ENCODE results near the gene HOXD3. TPM values are rescaled to one million over a fixed set of nuclear protein-coding genes. Genes with fewer than 3 reads are reported as not detected.

Gene HOXD3
- total RNA-seq, 1 donor from 2014 or later: not detected

DNA sequence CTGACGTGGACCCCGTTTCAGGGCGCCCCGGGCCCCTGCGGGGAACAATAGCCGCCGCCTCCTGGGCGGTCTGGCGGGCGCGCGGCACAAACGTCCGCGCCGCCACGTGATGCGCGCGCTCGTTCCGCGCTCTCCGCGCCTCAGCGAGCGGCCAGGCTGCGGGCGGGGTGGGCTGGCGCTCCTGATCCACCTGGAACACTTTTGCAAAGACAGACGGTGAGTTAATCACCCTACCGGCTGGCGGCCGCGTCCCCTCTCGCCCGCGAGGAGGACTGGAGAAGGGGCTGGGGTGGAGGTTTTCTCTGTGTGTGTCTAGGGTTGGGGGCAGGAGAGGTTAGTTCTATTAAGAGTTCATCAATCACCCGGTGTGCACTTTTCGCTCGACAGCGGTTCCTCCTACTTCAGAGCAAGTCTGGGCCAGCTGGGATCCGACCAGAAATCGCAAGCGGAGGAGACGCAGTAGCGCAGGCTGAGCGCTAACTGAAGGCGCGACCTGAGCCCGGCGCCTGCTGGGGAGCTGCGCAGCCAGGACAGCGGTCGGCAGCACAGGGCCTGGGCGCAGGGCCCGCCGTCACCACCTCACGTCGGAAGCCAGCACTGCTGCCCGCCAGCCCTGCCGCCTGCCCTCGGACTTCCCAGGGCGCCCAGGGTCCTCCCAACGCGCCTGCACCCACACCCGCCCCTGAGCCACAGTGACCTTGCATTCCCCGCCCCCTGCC, 21.1 kb downstream of the HOXD3 start:
- Mint-ChIP-seq H3K4me3 (ENCODE audit: low read depth) (peak overlapping the region; percentile 73), H3K27ac (no peak overlapping the region), H3K4me1 (ENCODE audit: low read depth) (peaks cover 8% of the 10 kb centered on the region), H3K36me3 (ENCODE audit: insufficient read depth) (no peaks in the 10 kb centered on the region), H3K27me3 (peaks cover 96% of the 10 kb centered on the region), H3K9me3 (ENCODE audit: low read depth) (no peaks in the 10 kb centered on the region)
- DNase-seq (ENCODE audit: low spot score, unreplicated experiment): no peak
- TF ChIP-seq, protein P1, sequence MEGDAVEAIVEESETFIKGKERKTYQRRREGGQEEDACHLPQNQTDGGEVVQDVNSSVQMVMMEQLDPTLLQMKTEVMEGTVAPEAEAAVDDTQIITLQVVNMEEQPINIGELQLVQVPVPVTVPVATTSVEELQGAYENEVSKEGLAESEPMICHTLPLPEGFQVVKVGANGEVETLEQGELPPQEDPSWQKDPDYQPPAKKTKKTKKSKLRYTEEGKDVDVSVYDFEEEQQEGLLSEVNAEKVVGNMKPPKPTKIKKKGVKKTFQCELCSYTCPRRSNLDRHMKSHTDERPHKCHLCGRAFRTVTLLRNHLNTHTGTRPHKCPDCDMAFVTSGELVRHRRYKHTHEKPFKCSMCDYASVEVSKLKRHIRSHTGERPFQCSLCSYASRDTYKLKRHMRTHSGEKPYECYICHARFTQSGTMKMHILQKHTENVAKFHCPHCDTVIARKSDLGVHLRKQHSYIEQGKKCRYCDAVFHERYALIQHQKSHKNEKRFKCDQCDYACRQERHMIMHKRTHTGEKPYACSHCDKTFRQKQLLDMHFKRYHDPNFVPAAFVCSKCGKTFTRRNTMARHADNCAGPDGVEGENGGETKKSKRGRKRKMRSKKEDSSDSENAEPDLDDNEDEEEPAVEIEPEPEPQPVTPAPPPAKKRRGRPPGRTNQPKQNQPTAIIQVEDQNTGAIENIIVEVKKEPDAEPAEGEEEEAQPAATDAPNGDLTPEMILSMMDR (IDR thresholded peaks at IDR 0.05; ENCODE audit: unreplicated experiment): no peak

DNA sequence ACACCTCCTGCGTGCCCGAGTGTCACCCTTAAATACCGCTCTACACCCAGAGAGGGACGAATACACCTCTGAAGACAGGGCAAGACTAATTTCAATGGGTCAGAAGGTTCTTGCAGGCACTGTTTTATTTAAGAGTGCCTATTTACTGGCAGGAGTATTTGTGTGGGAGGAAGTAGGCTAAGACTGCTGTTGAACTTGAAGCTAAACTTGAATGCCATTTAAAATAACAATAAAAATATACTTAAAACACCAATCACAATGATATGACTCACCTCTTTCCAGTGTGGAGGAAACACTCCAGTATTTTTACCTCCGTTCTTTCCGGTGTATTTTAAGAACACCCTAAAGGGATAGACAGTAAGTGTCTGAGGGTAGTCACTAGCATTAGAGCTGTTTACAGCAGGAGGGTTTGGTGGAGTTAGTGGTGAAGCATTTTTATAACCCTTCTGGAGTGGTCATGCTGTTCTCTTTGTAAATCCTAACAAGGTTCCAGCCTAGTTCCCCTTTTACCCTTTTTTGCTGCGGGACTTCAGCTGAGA, 21.7 kb downstream of the HOXD3 start:
- TF ChIP-seq, protein P1 (IDR thresholded peaks at IDR 0.05; ENCODE audit: unreplicated experiment): no peak
- Mint-ChIP-seq H3K36me3 (ENCODE audit: insufficient read depth) (no peaks in the 10 kb centered on the region), H3K4me3 (ENCODE audit: low read depth) (peak overlapping the region; percentile 7), H3K4me1 (ENCODE audit: low read depth) (peaks cover 8% of the 10 kb centered on the region), H3K27me3 (peaks cover 96% of the 10 kb centered on the region), H3K9me3 (ENCODE audit: low read depth) (no peaks in the 10 kb centered on the region), H3K27ac (no peak overlapping the region)
- DNase-seq (ENCODE audit: low spot score, unreplicated experiment): no peak

GRCh38 chr2:176181551-176181950, 24.4 kb downstream of the HOXD3 start:
- DNase-seq (ENCODE audit: low spot score, unreplicated experiment): no peak
- no peak overlapping the region for H3K4me3 Mint-ChIP-seq (ENCODE audit: low read depth)
- H3K9me3 Mint-ChIP-seq (ENCODE audit: low read depth): no peaks in the 10 kb centered on the region
- H3K27ac Mint-ChIP-seq: no peak overlapping the region
- TF ChIP-seq, protein P1 (IDR thresholded peaks at IDR 0.05; ENCODE audit: unreplicated experiment): no peak
- H3K4me1 Mint-ChIP-seq (ENCODE audit: low read depth): peaks cover 2% of the 10 kb centered on the region
- no peaks in the 10 kb centered on the region for H3K36me3 Mint-ChIP-seq (ENCODE audit: insufficient read depth)
- H3K27me3 Mint-ChIP-seq: peaks cover 92% of the 10 kb centered on the region

DNA sequence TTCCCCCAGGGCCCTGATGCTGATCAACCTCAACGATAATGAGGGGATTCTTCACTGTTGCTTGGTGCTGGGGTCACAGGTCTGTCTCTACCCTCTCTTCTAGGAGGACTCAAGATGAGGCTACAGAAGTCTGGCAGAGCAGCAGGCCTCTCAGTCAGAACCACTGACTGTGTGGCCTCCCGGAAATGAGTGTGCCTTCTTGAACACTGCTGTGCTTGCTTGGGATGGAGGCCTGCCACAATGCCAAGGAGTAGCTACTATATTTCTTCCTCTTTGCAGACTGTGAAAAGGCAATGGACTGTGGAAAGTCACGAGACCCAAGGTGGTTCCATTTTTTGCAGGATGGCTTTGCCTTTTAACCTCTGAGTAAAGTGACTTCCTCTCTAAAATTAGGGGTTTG, 25.6 kb downstream of the HOXD3 start:
- no peaks in the 10 kb centered on the region for H3K9me3 Mint-ChIP-seq (ENCODE audit: low read depth)
- TF ChIP-seq, protein P1 (IDR thresholded peaks at IDR 0.05; ENCODE audit: unreplicated experiment): no peak
- peaks cover 3% of the 10 kb centered on the region for H3K4me1 Mint-ChIP-seq (ENCODE audit: low read depth)
- peaks cover 91% of the 10 kb centered on the region for H3K27me3 Mint-ChIP-seq
- H3K36me3 Mint-ChIP-seq (ENCODE audit: insufficient read depth): no peaks in the 10 kb centered on the region
- DNase-seq (ENCODE audit: low spot score, unreplicated experiment): no peak
- no peak overlapping the region for H3K27ac Mint-ChIP-seq
- H3K4me3 Mint-ChIP-seq (ENCODE audit: low read depth): no peak overlapping the region

DNA sequence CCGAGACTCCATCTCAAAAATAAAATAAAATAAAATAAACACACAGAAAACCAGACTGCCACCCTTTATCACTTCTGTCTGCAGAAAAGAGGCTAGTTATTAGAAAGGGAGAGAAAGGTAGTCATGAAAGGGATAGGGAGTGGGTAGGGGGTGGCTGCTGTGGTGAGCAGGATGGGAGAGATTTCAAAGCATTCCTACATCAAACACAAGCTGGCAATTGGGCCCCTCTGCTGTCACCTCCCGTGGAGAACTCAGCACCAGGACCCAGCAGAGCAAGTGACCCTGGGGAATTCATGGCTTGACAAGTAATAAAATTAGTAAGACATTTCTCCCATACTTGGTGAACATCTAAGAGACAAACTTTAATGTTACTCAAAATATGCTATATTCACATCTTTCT, 27.6 kb downstream of the HOXD3 start:
- no peak for DNase-seq (ENCODE audit: low spot score, unreplicated experiment)
- Mint-ChIP-seq H3K4me3 (ENCODE audit: low read depth) (no peak overlapping the region), H3K27me3 (peaks cover 84% of the 10 kb centered on the region), H3K27ac (no peak overlapping the region), H3K36me3 (ENCODE audit: insufficient read depth) (no peaks in the 10 kb centered on the region), H3K9me3 (ENCODE audit: low read depth) (no peaks in the 10 kb centered on the region), H3K4me1 (ENCODE audit: low read depth) (peaks cover 7% of the 10 kb centered on the region)
- TF ChIP-seq, protein P1 (IDR thresholded peaks at IDR 0.05; ENCODE audit: unreplicated experiment): no peak
